HK-2 (cell line): ENCODE data around the gene OR10H4.
A peak's percentile ranks its signal among the peaks of the same experiment; 100 is the strongest.
"Not testable (repeated sequence)": the region's sequence is repeated elsewhere in the genome, so short reads cannot be mapped to it uniquely, and the experiment has no call there.

Source experiments
- DNase-seq: peaks from one replicate; pipeline ENCODE4 v3.0.0-alpha.2; 2018; ENCODE audit not compliant: unreplicated experiment

Gene OR10H4, protein sequence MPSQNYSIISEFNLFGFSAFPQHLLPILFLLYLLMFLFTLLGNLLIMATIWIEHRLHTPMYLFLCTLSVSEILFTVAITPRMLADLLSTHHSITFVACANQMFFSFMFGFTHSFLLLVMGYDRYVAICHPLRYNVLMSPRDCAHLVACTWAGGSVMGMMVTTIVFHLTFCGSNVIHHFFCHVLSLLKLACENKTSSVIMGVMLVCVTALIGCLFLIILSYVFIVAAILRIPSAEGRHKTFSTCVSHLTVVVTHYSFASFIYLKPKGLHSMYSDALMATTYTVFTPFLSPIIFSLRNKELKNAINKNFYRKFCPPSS

DNA sequence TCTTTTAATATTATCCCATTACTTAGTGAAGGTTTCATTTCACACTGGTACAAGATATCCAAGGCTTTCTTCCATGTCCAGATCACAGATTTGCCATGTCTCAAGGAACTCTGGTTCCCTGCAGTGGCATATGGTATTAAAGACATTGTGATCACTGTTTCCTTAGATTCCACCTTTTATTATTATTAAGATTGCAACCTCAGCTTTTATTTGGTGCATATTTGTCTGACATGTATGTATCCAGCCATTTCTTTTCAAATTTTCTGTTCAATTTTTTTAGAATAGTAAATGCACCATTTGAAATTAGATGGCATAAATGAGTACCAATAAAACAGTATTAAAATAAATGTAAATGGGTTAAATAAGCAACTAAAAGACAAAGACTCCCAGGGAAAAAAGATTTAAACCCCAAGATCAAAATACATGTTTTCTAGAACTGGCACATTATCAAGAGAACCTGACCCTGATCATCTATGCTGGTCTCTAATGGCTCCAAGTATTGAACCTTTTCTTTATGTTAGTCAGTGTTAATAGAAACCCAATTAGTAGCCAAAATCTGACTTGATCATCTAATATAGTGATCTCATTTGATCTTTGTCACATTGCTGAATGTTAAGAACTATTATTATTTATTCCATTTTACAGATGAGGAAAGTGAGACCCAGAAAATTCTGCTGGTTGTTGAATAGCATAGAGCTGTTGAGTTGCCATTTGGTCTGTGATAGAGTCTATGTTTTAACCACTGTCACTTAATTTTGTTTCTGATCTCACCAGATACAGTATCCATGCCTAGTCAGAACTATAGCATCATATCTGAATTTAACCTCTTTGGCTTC is at the start of gene OR10H4:
OR10H4 (plus strand) TSS at position 786 of the 836 bp plus-strand sequence; CDS start at position 786, 0 bp downstream.
- no peak for DNase-seq

DNA sequence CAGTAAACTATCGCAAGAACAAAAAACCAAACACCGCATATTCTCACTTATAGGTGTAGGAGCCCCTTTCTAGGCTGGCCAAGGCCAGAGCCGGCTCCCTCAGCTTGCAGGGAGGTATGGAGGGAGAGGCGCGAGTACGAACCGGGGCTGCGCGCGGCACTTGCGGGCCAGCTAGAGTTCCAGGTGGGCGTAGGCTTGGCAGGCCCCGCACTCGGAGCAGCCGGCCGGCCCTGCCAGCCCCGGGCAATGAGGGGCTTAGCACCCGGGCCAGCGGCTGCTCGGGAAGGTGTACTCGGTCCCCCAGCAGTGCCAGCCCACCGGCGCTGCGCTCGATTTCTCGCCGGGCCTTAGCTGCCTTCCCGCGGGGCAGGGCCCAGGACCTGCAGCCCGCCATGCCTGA is 49.2 kb upstream of the OR10H4 start:
- DNase-seq: not testable (repeated sequence)

DNA sequence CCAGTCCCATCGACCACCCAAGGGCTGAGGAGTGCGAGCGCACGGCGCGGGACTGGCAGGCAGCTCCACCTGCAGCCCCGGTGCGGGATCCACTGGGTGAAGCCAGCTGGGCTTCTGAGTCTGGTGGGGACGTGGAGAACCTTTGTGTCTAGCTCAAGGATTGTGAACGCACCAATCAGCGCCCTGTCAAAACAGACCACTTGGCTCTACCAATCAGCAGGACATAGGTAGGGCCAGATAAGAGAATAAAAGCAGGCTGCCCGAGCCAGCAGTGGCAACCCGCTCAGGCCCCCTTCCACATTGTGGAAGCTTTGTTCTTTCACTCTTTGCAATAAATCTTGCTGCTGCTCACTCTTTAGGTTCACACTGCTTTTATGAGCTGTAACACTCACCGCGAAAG is 48.8 kb upstream of the OR10H4 start:
- not testable (repeated sequence) for DNase-seq

DNA sequence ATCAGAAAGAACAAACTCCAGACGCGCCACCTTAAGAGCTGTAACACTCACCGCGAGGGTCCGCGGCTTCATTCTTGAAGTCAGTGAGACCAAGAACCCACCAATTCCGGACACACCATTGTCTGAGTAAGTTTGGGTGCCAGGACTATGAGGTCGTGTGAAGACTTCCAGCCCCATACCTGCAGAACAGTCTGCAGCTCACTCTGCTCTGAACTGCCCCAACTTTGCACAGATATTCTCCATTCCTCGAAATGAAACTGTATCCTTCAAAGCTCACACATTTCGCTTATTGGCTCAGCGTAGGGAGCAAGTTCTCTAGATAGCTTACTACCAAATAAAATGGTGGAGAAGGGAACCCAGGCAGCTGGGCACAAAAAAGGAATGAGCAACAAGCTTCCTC is 48.3 kb upstream of the OR10H4 start:
- no peak for DNase-seq

DNA sequence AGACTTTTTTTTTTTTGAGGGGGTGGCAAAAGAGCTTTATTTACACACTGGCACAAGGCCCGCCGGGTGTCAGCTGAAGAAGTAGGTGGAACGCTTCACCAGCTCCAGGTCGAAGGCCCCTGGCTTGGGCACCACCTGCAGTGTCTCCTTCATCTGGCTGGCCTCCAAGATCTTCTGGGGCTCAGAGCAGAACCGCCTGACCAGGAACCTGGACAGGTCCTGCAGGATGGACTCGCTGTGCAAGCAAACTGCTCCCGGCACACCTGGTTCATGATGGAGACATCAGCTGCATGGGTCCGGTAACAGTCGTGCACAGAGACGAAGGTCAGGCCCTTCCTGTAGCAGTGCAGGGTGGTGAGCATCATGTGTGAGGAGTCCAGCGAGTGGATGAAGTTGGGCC is 46.6 kb upstream of the OR10H4 start:
- no peak for DNase-seq

DNA sequence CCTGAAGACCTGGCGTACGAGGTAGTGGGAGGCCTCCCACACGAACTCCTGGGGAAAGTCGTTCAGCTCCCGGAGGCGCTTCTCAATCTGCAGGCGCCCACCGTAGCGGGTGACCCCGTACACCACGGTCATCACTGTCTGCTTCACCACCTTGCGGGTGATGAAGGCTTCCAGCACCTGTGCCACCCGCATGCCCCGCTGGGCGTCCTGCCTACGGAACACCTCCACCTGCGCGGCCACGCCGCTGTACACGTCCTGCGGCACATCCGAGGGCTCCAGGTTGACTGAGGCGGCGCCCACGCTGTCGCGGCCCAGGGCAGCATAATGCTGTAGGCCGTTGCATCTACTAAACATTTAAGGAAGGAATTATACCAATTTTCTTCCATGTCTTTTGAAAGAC is 45.9 kb upstream of the OR10H4 start:
- DNase-seq: not testable (repeated sequence)

DNA sequence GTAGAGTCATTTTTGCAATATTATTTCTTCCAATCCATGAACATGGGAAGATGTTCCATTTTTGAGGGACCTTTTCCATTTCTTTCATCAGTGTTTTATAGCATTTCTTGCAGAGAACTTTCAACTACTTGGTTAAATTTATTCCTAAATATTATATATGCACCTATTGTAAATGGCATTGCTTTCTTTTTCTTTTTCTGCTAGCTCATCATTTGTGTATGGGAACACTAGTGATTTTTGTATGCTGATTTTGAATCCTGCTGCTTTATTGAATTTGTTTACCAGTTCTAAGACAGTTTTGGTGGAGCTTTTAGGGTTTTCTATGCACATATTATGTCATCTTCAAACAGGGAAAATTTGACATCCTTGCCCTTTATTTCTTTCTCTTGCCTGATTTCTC is 43.8 kb upstream of the OR10H4 start:
- no peak for DNase-seq

DNA sequence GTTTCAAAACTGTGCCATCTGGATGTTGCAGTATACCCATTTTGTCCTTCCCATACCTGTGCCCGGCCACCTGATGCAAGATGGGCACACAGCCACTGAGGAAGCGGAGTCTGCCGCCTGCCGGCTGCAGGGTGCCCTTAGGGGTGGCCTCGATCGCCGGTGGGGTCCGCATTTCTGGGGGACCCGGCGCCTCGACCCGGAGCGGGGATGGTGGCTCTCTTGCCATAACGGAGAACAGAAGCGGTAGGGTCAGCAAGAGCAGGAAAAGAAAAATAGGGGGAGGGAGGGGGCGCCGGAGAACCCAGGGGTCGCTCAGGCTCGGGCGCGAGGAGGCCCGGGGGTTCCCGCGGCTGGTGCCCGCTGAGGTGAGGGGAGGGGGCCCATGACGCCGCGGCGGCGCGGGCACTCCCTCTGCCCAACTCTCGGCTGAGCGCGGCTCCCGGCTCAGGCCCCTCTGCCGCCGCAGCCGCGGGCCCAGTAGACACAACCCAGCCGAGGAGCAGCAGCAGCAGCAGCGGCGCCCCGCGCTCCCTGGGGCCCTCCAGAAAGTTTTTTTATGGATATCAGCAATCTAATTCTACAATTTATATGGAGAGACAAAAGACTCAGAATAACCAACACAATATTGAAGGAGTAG is 37.1 kb upstream of the OR10H4 start:
- DNase-seq: no peak

DNA sequence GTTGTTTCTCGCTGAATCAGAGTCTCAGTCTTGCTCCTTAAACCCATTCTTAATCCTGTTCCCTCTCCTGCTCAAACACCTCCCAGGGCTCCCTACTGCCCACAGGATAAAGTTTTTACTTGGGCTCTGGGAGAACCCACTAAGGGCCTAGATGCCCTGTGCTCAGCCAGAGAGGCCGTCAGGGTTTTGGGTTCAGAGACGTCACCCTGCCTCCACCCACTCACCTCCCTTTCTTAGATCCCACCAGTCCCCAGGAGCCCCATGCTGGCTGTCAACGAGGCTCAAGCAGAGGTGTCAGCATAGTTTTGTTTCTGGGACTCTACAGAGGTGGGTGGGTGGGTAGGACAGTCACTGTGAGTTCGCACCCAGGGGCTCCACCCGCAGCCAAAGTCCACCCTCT is 35.4 kb upstream of the OR10H4 start:
- no peak for DNase-seq

DNA sequence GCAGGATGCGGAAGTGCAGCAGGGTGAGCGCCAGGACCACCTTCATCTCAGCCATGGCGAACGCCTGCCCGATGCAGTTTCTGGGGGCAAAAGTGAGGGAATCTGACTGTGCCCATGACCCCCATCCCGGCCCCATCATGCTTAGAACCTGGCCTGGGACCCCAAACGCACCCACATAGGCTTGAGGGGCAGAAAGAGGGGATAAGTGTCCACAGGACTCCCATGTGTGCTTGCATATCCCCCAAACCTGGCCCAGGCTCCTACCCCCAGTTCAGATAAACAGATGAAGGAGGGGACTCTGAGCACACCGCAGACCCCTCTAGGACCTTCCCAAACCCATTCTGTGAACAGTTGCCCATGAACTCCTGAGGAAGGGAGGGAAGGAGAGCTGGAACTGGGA is 35.0 kb upstream of the OR10H4 start:
- DNase-seq: no peak

DNA sequence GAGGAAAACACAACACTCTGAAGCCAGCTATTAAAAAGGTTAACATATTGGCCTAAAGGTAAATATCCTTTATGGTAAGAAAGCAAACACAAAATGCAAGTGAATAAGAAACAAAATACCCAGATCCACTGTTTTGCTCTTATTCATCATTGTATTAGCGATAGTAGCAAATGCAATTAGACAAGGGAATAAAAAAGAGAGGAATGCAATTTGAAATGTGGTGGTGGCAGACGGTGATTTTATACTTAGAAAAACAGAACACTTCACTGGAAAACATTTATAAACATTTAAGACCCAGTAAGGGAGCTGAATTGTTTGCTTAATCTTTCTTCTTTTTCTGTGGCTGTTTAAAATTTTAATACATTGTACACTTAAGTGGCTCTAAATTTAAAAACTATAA is 33.7 kb upstream of the OR10H4 start:
- DNase-seq: no peak

DNA sequence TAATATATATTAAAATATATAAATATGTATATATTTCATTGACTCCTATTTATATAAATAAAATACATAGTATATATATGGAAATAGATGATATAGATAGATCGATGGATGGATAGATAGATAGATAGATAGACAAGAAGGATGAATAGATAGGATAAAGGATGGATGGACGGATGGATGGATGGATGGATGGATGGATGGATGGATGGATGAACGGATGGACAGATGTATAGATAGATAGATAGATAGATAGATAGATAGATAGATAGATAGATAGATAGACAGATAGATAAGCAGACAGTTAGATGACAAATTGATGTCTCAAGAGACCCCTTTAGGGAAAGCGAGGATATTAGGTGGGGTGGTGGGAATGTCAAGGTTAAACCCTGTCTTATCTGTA is 29.6 kb upstream of the OR10H4 start:
- DNase-seq: no peak

DNA sequence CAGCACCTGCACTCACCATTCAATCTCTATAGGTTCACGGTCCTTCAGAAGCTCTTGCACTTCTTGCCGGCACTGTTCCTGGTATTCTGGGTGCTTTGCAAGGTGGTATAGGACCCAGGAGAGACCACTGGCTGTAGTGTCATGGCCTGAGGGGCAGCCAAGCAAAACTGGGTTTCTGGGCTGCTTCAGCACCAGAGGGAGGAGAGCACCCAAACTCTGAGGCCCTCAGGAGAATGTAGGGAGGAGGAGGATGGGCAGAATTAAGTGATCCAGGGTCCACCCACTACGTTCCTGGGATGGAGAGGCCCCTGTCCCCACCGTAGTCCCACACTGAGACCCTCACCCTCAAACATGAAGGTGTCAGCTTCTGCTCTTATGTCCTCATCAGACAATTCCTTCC is 26.8 kb upstream of the OR10H4 start:
- DNase-seq: no peak

DNA sequence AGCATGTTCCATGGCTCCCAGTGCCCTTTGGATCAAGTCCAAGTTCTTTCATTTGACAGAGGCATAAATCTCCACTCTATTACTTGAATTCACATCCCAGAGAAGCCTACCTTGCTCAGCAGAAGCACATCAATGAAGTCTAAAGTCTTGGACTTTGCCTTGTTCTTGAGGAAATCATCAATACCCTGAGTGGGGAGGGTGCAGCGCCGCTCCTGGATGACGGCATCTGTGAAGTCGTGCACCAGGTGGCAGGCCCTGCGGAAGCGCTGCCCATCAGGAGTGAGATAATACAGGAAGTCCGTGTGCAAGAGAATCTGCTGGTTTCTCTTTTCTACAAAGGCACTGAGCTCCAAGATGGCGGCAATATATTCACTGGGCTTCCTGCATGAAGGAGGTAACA is 25.1 kb upstream of the OR10H4 start:
- no peak for DNase-seq

DNA sequence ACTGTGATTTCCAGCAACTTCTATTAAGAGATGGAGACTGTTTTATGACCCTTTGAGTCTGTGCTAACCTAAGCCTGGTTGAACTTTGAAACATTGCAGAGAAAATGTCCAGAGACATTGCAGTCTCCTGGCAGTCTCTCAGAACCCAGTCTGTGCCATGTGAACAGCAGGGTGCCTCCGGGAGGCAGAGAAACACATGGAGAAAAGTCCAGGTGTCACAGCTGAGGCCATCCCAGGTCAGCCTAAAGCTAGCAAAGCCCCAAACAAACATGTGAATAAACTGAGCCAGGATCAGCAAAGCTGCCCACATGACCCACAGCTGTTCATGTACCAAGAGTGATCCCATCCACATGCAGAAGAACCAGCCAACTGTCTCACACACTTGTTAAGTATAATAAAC is 22.3 kb upstream of the OR10H4 start:
- DNase-seq: no peak

DNA sequence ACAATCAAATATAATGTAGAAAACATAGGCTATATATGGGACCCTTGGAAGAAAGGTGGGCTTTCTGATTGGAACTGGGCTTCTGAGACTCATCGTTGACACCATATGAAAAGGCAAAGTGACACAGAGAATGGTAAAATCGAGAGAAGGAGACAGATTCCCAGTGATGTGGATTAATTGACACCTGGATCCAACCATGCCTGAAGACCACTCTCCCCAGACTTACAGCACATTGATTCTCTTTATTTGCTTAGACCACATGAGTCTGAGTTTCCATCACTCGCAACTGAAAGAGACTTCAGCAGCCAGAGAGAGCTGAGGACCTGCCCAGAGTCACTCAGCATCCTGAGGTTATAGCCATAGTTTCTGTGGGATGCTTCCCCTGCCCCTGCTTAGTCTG is 20.5 kb upstream of the OR10H4 start:
- no peak for DNase-seq

DNA sequence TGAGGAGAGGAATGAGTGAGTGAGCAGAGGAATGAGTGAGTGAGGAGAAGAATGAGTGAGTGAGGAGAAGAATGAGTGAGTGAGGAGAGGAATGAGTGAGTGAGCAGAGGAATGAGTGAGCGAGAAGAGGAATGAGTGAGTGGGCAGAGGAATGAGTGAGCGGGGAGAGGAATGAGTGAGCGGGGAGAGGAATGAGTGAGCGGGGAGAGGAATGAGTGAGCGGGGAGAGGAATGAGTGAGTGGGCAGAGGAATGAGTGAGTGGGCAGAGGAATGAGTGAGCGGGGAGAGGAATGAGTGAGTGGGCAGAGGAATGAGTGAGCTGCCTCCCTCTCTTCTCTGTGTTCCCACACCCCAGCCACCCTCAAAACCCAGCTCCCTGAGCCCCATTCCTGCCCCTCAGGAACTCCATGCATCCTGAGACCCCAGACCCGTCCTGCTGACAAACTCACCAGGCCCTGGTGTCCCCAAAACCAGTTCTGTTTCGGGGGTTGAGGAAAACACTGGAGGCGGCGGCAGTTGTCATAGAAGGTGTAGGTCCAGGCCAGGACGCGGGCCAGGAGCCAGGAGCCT is 15.0 kb upstream of the OR10H4 start:
- DNase-seq: not testable (repeated sequence)

DNA sequence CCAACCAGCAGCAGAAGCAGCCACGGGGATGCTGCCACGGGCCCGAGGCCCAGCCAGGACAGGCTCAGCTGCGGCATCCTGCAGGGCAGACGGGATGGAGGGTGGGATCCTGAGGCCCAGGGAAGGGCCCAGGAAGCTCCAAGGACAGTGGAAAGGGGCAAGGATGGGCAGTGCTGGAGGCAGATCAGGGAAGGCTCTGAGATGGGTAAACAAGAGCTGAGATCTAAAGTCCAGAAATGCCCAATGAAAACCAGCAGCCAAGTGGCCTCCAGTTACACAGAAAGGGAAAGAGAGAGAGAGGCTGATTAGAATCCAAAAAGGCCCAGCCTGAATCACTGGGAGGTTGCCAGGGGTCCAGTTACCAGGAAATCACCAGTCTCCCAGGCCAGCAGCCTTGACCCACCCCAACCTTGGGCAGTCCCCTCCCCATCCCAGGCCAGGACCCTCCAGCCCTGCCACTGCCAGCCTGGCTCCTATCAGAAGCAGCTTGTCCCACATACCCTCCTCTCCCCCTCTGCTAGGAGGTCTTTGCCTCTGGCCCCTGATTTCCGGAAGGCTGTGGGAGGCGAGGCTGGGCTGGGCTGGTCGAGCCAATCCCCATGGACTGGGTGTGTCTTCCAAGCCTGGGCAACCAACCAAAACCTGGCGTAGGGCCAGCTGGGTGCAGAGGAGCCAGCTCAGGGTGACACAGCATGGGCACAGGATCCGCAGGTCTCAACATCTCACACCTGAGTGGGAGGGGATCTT is 14.3 kb upstream of the OR10H4 start, which contains the start of gene CYP4F11:
CYP4F11 (minus strand) TSS at position 198 of the 747 bp plus-strand sequence; CDS start at position 77, 121 bp downstream.
- DNase-seq: peak; percentile 22

DNA sequence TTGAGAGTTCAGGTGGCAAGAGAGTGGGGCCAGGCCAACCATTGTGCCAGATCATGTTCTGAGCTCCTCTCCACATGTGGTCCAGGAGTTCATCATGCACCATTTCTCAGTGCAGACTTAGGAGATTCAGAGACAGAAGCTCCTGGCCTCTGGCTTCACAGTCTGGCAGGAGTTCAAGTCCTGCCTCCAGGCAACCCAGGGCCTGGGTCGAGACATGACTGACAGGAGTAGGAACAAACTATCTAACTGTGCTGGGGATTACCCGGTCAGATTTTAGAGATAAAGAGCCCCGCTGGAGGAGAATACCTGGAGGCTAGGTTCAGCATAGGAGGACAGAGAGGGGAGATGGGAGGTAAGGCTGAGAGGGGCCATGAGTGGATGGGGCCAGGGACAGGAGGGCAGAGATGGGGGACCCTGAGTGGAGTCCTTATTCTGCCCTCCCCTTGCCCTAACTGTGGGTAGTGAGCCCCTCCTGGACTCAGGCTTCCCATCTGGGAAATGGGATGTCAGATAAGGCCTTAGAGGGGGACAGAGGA is 13.6 kb upstream of the OR10H4 start:
- DNase-seq: no peak

DNA sequence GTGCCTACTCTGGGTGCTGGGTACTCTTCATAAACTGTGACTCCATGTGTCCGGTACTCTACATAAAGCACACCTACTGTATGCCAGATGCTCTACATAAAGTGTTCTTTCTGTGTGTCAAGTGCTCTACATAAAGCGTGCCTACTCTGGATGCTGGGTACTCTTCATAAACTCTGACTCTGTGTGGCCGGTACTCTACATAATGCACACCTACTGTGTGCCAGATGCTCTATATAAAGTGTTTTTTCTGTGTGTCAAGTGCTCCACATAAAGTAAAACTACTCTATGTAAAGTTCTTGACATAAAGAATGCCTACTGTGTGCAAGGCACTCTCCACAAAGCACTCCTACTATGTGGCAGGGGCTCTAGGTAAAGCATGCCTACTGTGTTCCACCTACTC is 12.6 kb upstream of the OR10H4 start:
- no peak for DNase-seq

DNA sequence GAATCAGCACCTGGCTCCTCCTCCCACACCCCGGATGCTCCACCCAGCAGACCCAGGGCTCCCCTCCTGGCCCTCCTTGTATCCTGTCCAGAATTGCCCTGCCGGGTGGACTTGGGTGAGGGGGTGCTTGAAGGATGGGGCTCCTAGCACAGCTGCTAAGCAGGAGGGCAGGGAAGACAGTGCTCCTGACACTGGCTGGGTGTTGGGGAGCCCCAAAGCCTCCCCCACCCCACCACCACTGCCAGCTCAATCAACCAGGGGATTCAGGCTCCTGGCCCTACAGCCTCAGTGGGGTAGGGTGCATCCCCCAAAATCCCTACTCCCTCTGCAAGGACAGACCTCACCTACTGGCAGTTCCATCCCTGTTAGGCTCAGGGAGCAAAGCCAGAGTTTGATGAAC is 11.9 kb upstream of the OR10H4 start:
- DNase-seq: no peak
